C1 segment of cervical spinal cord (tissue), 14 donors: Measurements from ENCODE around the gene CRACDL.

Experiments used
- DNase-seq, 14 donors: peaks; one replicate each; lab custom pipeline; 2025; lab: John Stamatoyannopoulos, UW

The CRACDL gene

GRCh38 chr2:98935777-98936352 lies at the start of gene CRACDL:
Gene CRACDL (minus strand): TSS chr2:98936225. CDS start chr2:98846800, 89,425 bp downstream.
- DNase-seq, result no peak

- no peak for DNase-seq
Measured at GRCh38 chr2:98975611-98976010, 39.6 kb upstream of the CRACDL start.

- no peak for DNase-seq
Measured at GRCh38 chr2:98972582-98973167, 36.6 kb upstream of the CRACDL start.

GRCh38 chr2:98959810-98960507 lies 23.9 kb upstream of the CRACDL start:
- DNase-seq, result no peak

GRCh38 chr2:98952966-98953365 lies 16.9 kb upstream of the CRACDL start:
- DNase-seq, result no peak

GRCh38 chr2:98948956-98949739 lies 13.1 kb upstream of the CRACDL start:
- DNase-seq, result no peak

- DNase-seq, result no peak
Measured at GRCh38 chr2:98947554-98947953, 11.5 kb upstream of the CRACDL start.

GRCh38 chr2:98946855-98947254 lies 10.8 kb upstream of the CRACDL start:
- DNase-seq, result no peak

- no peak for DNase-seq
Measured at GRCh38 chr2:98944775-98945174, 8.8 kb upstream of the CRACDL start.

GRCh38 chr2:98940102-98940501 lies 4.1 kb upstream of the CRACDL start:
- no peak for DNase-seq

GRCh38 chr2:98937906-98938305 lies 1.9 kb upstream of the CRACDL start:
- DNase-seq, result no peak

GRCh38 chr2:98936353-98937351 lies 627 bp upstream of the CRACDL start:
- DNase-seq, result no peak

- no peak for DNase-seq
Measured at GRCh38 chr2:98935111-98935770, 784 bp downstream of the CRACDL start.

GRCh38 chr2:98932778-98933343 lies 3.2 kb downstream of the CRACDL start:
- no peak for DNase-seq

GRCh38 chr2:98932164-98932563 lies 3.9 kb downstream of the CRACDL start:
- DNase-seq, result no peak

- DNase-seq, result no peak
Measured at GRCh38 chr2:98931596-98931995, 4.4 kb downstream of the CRACDL start.

- no peak for DNase-seq
Measured at GRCh38 chr2:98929920-98930319, 6.1 kb downstream of the CRACDL start.

GRCh38 chr2:98928242-98928641 lies 7.8 kb downstream of the CRACDL start:
- no peak for DNase-seq

GRCh38 chr2:98927027-98927426 lies 9.0 kb downstream of the CRACDL start:
- peak in 1 of 14 donors; percentile 43 for DNase-seq

- DNase-seq, result no peak
Measured at GRCh38 chr2:98926601-98927000, 9.4 kb downstream of the CRACDL start.
